Spleen (tissue), 11 donors: Measurements from ENCODE around the gene PA2G4. TPM values are rescaled to one million over a fixed set of nuclear protein-coding genes. Genes with fewer than 3 reads are reported as not detected.
A peak's percentile ranks its signal among the peaks of the same experiment; 100 is the strongest.

Experiments used
- DNase-seq: peaks from one replicate; pipeline ENCODE4 v3.0.0-alpha.2; 2020
- H3K27ac ChIP-seq, 8 donors: fragments of 200-600 bp; sonication (generic) in 7 of 8; 1 replicate in 4 of 8; 2 replicates in 4 of 8; pipeline versions ENCODE4 v1.5.0 to v1.8.0; 2016 to 2021; ENCODE audit warnings: inconsistent platforms in 4 of 8, mild to moderate bottlenecking in 4 of 8, moderate library complexity in 1 of 8
- H3K27me3 ChIP-seq, 7 donors: fragments of 200-600 bp; sonication (generic) in 6 of 7; replicated peaks in 1 of 7; 1 replicate in 4 of 7; 2 replicates in 3 of 7; pipeline versions ENCODE4 v1.5.0 to v1.8.0; 2016 to 2021; ENCODE audit warnings: inconsistent platforms in 3 of 7, mild to moderate bottlenecking in 1 of 7
- H3K36me3 ChIP-seq, 6 donors: fragments of 200-600 bp; sonication (generic) in 5 of 6; 1 replicate in 4 of 6; 2 replicates in 2 of 6; pipeline versions ENCODE4 v1.5.0 to v1.8.0; 2016 to 2021; ENCODE audit warnings: inconsistent platforms in 2 of 6
- H3K4me1 ChIP-seq, 6 donors: fragments of 200-600 bp; sonication (generic) in 5 of 6; 1 replicate in 3 of 6; 2 replicates in 3 of 6; pipeline versions ENCODE4 v1.5.0 to v1.8.0; 2016 to 2021; ENCODE audit warnings: inconsistent platforms in 3 of 6
- H3K4me3 ChIP-seq, 8 donors: fragments of 200-600 bp; sonication (generic) in 7 of 8; 1 replicate in 4 of 8; 2 replicates in 4 of 8; pipeline versions ENCODE4 v1.5.0 to v1.8.0; 2016 to 2021; ENCODE audit warnings: inconsistent platforms in 4 of 8, mild to moderate bottlenecking in 4 of 8, moderate library complexity in 2 of 8
- H3K9me3 ChIP-seq, 8 donors: fragments of 200-600 bp; sonication (generic) in 7 of 8; 1 replicate in 4 of 8; 2 replicates in 4 of 8; pipeline versions ENCODE4 v1.5.0 to v1.8.0; 2016 to 2021; ENCODE audit warnings: inconsistent platforms in 4 of 8
- POLR2A ChIP-seq, 3 donors: fragments of 450-650 bp; IDR thresholded peaks; one replicate each; pipeline ENCODE4 v1.5.1; 2017; ENCODE audit warnings: antibody characterized with exemption in 3 of 3, mild to moderate bottlenecking in 1 of 3
- POLR2AphosphoS5 ChIP-seq, 3 donors: sonication (generic); formaldehyde crosslinking; IDR thresholded peaks; one replicate each; pipeline ENCODE4 v1.5.1; 2017; ENCODE audit warnings: antibody characterized with exemption in 3 of 3
- WGBS, 5 donors: extraction: QIAGEN DNeasy Blood & Tissue Kit in 3 of 5; methylation state at CpG; one replicate each; pipeline versions ENCODE4 v1.1.5 to v1.1.7; 2013 to 2018; 5-methylcytosine and 5-hydroxymethylcytosine counted together
- intact Hi-C: fragments of 100-400 bp; cut with DNase I; formaldehyde crosslinking; loops from one replicate; pipeline ENCODE4 v1.15.0; 2023; ENCODE audit warnings: low total_unique reads
- polyA plus RNA-seq, 3 donors: library from polyadenylated mRNA; stranded (reverse); fragments of 200-250 nt; gene quantifications; one replicate each; pipeline ENCODE4 v1.2.1, GENCODE V29; 2013
- total RNA-seq, 7 donors: library from RNA; depleted of rRNA in 3 of 7; stranded (reverse); fragments of >200 nt in 3 of 7; fragmentation: NEBNext Ultra II Directional in 4 of 7; extraction: Animal tissue kit (Norgen Biotek cat#: 25700) in 4 of 7; gene quantifications; one replicate each; pipeline versions ENCODE4 v1.1.0 to v1.2.1, GENCODE V29; 2016 to 2021
- TF ChIP-seq, protein P1 (sequence below), 11 experiments: fragments of 200-600 bp in 7 of 11; fragments of 450-650 bp in 4 of 11; sonication (generic) in 4 of 11; IDR thresholded peaks in 8 of 11; conservative IDR thresholded peaks in 3 of 11; 1 replicate in 7 of 11; 2 replicates in 4 of 11; pipeline versions ENCODE4 v1.4.0 to v1.8.0; 2016 to 2021; ENCODE audit warnings: antibody characterized with exemption in 11 of 11, inconsistent platforms in 4 of 11, mild to moderate bottlenecking in 1 of 11
- donor health status: healthy with polysubstance abuse.
- donor health status: DM: no; HTN: no; CAD: no; lungs with moderate emphysema.
- donor health status: DM: no; HTN: no; CAD: no.
- donor health status: Bipolar disorder and iron deficiency.
- donor health status: healthy.
- donor health status: DM: no; HTN: no; CAD: no.
- donor health status: DM: yes; HTN: yes; CAD: no.

Gene PA2G4
- total and polyA plus RNA-seq, 10 donors = 52.8 to 92.8 (median 73.4) TPM

- DNase-seq = peak; percentile 89
- Histone ChIP-seq H3K4me1 (peaks cover 2 to 27% (median 20%) of the 10 kb centered on the region in 6 donors), H3K9me3 (no peaks in the 10 kb centered on the region), H3K27ac (peak overlapping the region in 5 of 8 donors; percentile 26 to 59 (median 35)), H3K4me3 (peak overlapping the region; percentile 37 to 83 (median 56)), H3K27me3 (peaks cover 0 to 42% (median 15%) of the 10 kb centered on the region in 7 donors), H3K36me3 (no peaks in the 10 kb centered on the region)
- TF ChIP-seq POLR2AphosphoS5 (IDR thresholded peaks at IDR 0.05) (peak; percentile 8 to 66 (median 60)), POLR2A (IDR thresholded peaks at IDR 0.05) (no peak)
- TF ChIP-seq, protein P1, sequence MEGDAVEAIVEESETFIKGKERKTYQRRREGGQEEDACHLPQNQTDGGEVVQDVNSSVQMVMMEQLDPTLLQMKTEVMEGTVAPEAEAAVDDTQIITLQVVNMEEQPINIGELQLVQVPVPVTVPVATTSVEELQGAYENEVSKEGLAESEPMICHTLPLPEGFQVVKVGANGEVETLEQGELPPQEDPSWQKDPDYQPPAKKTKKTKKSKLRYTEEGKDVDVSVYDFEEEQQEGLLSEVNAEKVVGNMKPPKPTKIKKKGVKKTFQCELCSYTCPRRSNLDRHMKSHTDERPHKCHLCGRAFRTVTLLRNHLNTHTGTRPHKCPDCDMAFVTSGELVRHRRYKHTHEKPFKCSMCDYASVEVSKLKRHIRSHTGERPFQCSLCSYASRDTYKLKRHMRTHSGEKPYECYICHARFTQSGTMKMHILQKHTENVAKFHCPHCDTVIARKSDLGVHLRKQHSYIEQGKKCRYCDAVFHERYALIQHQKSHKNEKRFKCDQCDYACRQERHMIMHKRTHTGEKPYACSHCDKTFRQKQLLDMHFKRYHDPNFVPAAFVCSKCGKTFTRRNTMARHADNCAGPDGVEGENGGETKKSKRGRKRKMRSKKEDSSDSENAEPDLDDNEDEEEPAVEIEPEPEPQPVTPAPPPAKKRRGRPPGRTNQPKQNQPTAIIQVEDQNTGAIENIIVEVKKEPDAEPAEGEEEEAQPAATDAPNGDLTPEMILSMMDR (IDR thresholded peaks at IDR 0.05 in 8 of 11, conservative IDR thresholded peaks at IDR 0.05 in 3 of 11) = peak in 10 of 11 experiments; percentile 38 to 82 (median 62)
- WGBS, 5 donors = 4 to 5% (median 4%) methylated on average over 33 to 50 of the region's 50 CpGs
- intact Hi-C loops = no loop called here
These were observed 25.2 kb upstream of the PA2G4 start for GRCh38 chr12:56078931-56079722.

DNA sequence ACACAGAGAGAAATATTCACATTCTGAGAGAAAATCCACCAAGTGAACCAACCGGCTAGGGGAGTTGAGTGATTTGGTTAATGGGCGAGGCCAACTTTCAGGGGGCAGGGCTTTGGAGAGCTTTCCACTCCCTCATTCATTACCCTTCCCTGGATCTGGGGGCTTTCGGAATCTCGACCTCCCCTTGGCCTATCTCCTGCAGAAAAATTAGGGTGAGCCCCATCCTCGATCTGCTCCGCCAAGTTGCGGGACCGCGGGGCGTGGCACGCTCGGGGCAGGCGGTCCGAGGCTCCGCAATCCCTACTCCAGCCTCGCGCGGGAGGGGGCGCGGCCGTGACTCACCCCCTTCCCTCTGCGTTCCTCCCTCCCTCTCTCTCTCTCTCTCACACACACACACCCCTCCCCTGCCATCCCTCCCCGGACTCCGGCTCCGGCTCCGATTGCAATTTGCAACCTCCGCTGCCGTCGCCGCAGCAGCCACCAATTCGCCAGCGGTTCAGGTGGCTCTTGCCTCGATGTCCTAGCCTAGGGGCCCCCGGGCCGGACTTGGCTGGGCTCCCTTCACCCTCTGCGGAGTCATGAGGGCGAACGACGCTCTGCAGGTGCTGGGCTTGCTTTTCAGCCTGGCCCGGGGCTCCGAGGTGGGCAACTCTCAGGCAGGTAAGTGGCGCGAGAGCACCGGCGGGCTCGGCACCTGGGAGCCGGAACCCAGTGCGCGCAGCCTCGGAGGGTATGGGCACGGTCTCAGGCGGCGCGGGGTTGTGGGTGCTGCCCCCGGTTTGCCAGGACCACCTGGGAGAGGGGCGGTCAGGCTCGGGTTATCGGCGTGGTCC, 24.4 kb upstream of the PA2G4 start, which contains the start of gene ERBB3:
Gene ERBB3 (plus strand): TSS at position 443 of the 833 bp plus-strand sequence. CDS start 136 bp downstream, at position 579.
- intact Hi-C loops = no loop called here
- peak within 1 kb of the TSS in 5 of 8 donors; percentile 26 to 59 (median 35) for H3K27ac ChIP-seq

GRCh38 chr12:56080556-56081138, 23.7 kb upstream of the PA2G4 start:
- H3K4me1 ChIP-seq = peaks cover 2 to 27% (median 20%) of the 10 kb centered on the region in 6 donors
- no peaks in the 10 kb centered on the region for H3K9me3 ChIP-seq
- no peak for DNase-seq
- peak overlapping the region in 6 of 8 donors; percentile 50 to 83 (median 56) for H3K4me3 ChIP-seq
- intact Hi-C loops = no loop called here
- H3K27me3 ChIP-seq = peaks cover 0 to 42% (median 15%) of the 10 kb centered on the region in 7 donors
- no peaks in the 10 kb centered on the region for H3K36me3 ChIP-seq
- no peak overlapping the region for H3K27ac ChIP-seq
- TF ChIP-seq POLR2AphosphoS5 (IDR thresholded peaks at IDR 0.05) = no peak
- TF ChIP-seq, protein P1 (IDR thresholded peaks at IDR 0.05 in 8 of 11, conservative IDR thresholded peaks at IDR 0.05 in 3 of 11) = no peak
- TF ChIP-seq POLR2A (IDR thresholded peaks at IDR 0.05) = no peak
- WGBS, 5 donors = 24 to 44% (median 32%) methylated on average over 13 to 20 of the region's 20 CpGs

More for the DNA sequence above, 24.4 kb upstream of the PA2G4 start, which contains the start of gene ERBB3:
- no peaks in the 10 kb centered on the region for H3K9me3 ChIP-seq
- 0 to 2% (median 1%) methylated on average over 39 to 59 of the region's 59 CpGs for WGBS, 5 donors
- H3K4me3 ChIP-seq = peak within 1 kb of the TSS; percentile 37 to 83 (median 56)
- TF ChIP-seq, protein P1 (IDR thresholded peaks at IDR 0.05 in 8 of 11, conservative IDR thresholded peaks at IDR 0.05 in 3 of 11) = no peak
- TF ChIP-seq POLR2AphosphoS5 (IDR thresholded peaks at IDR 0.05) (peak in 1 of 3 donors; percentile 31), POLR2A (IDR thresholded peaks at IDR 0.05) (no peak)
- peaks cover 0 to 42% (median 15%) of the 10 kb centered on the region in 7 donors for H3K27me3 ChIP-seq
- peaks cover 2 to 27% (median 20%) of the 10 kb centered on the region in 6 donors for H3K4me1 ChIP-seq
- no peaks in the 10 kb centered on the region for H3K36me3 ChIP-seq
- DNase-seq = peak; percentile 79
